IMR-90 (cell line): ENCODE measurements around the gene CEMIP2. TPM values are rescaled to one million over a fixed set of nuclear protein-coding genes. Genes with fewer than 3 reads are reported as not detected.

ENCODE experiments used
- ATAC-seq: fragments of 200-7000 bp; cut with Tn5 transposase; 2 replicates; pipeline ENCODE4 v1.9.1; 2020; ENCODE audit warnings: low read depth, mild to moderate bottlenecking, moderate library complexity
- BruUV-seq: library from RNA; stranded (reverse); fragments of 400-500 nt; replicated peaks from 2 replicates; lab custom pipeline; 2021; lab: Mats Ljungman, UMichigan
- CTCF ChIA-PET: fragments of 300-600 bp; formaldehyde crosslinking; extraction: SDS; loops from one replicate; lab custom pipeline; 2021; ENCODE audit warnings: antibody characterized with exemption; lab: Yijun Ruan, JAX
- POLR2A ChIA-PET: fragments of 300-600 bp; sonication (Branson Sonifier 250); formaldehyde crosslinking; loops from one replicate; lab custom pipeline; 2022; ENCODE audit warnings: antibody characterized with exemption; ENCODE audit not compliant: unreplicated experiment; lab: Charles Lee
- DNase-seq: peaks from one replicate; pipeline ENCODE4 v3.0.0; 2013
- H2AFZ ChIP-seq: replicated peaks from 2 replicates; pipeline ENCODE3; 2013; ENCODE audit warnings: low read length, mild to moderate bottlenecking; ENCODE audit not compliant: poor library complexity
- H2AK5ac ChIP-seq: 2 replicates; pipeline ENCODE4 v1.6.1; 2013; ENCODE audit warnings: low read depth, low read length, inconsistent platforms
- H2AK9ac ChIP-seq: replicated peaks from 2 replicates; pipeline ENCODE3; 2013; ENCODE audit warnings: mild to moderate bottlenecking, low read depth, low read length, moderate library complexity; ENCODE audit not compliant: poor library complexity
- H2BK120ac ChIP-seq: 2 replicates; pipeline ENCODE4 v1.6.1; 2013; ENCODE audit warnings: low read depth, low read length, inconsistent platforms
- H2BK15ac ChIP-seq: 3 replicates; pipeline ENCODE4 v1.6.1; 2013; ENCODE audit warnings: low read depth, low read length, inconsistent platforms
- H2BK20ac ChIP-seq: 2 replicates; pipeline ENCODE4 v1.6.1; 2013; ENCODE audit warnings: low read depth, mild to moderate bottlenecking, inconsistent platforms, low read length, moderate library complexity
- H2BK5ac ChIP-seq: 2 replicates; pipeline ENCODE4 v1.6.1; 2013; ENCODE audit warnings: mild to moderate bottlenecking, low read depth, low read length, inconsistent platforms; ENCODE audit not compliant: poor library complexity, severe bottlenecking
- H3K14ac ChIP-seq: replicated peaks from 2 replicates; pipeline ENCODE4 v1.6.1; 2013; ENCODE audit warnings: low read depth, low read length, inconsistent platforms
- H3K18ac ChIP-seq: 2 replicates; pipeline ENCODE4 v1.6.1; 2013; ENCODE audit warnings: low read depth, low read length, control low read depth
- H3K23ac ChIP-seq: 2 replicates; pipeline ENCODE4 v1.6.1; 2013; ENCODE audit warnings: low read depth, low read length, inconsistent platforms
- H3K27ac ChIP-seq: 2 replicates; pipeline ENCODE4 v1.5.1; 2013; ENCODE audit warnings: mild to moderate bottlenecking, control low read depth, low read length; ENCODE audit not compliant: insufficient read depth
- H3K27me3 ChIP-seq: 2 replicates; pipeline ENCODE4 v1.6.1; 2013; ENCODE audit warnings: low read length; ENCODE audit not compliant: control insufficient read depth, insufficient read depth
- H3K36me3 ChIP-seq: 2 replicates; pipeline ENCODE4 v1.6.1; 2013; ENCODE audit warnings: low read length, mixed read lengths; ENCODE audit not compliant: control insufficient read depth, insufficient read depth
- H3K4ac ChIP-seq: 2 replicates; pipeline ENCODE4 v1.6.1; 2013; ENCODE audit warnings: low read depth, low read length, inconsistent platforms
- H3K4me1 ChIP-seq: 2 replicates; pipeline ENCODE4 v1.6.1; 2013; ENCODE audit warnings: low read length, mixed read lengths; ENCODE audit not compliant: control insufficient read depth, insufficient read depth
- H3K4me2 ChIP-seq: 2 replicates; pipeline ENCODE4 v1.6.1; 2013; ENCODE audit warnings: low read depth, mild to moderate bottlenecking, control low read depth, low read length, moderate library complexity
- H3K4me3 ChIP-seq: 2 replicates; pipeline ENCODE4 v1.5.1; 2013; ENCODE audit warnings: low read depth, mild to moderate bottlenecking, control low read depth, low read length, moderate library complexity; ENCODE audit not compliant: insufficient read depth
- H3K56ac ChIP-seq: 2 replicates; pipeline ENCODE4 v1.6.1; 2013; ENCODE audit warnings: low read length, inconsistent platforms; ENCODE audit not compliant: insufficient read depth; ENCODE audit errors: extremely low read depth
- H3K79me1 ChIP-seq, 2 experiments: 2 replicates each; pipeline ENCODE4 v1.6.1; 2013; ENCODE audit warnings: low read length in 2 of 2, inconsistent platforms in 1 of 2, low read depth in 1 of 2
- H3K9ac ChIP-seq: 2 replicates; pipeline ENCODE4 v1.6.1; 2013; ENCODE audit warnings: low read depth, low read length, control low read depth
- H3K9me1 ChIP-seq: 2 replicates; pipeline ENCODE4 v1.6.1; 2013; ENCODE audit warnings: low read length, inconsistent platforms; ENCODE audit not compliant: insufficient read depth
- H3K9me3 ChIP-seq: 2 replicates; pipeline ENCODE4 v1.6.1; 2013; ENCODE audit warnings: low read length; ENCODE audit not compliant: control insufficient read depth, insufficient read depth
- H4K20me1 ChIP-seq: 2 replicates; pipeline ENCODE4 v1.6.1; 2013; ENCODE audit warnings: low read length, inconsistent platforms; ENCODE audit not compliant: insufficient read depth
- H4K5ac ChIP-seq: 2 replicates; pipeline ENCODE4 v1.6.1; 2013; ENCODE audit warnings: mild to moderate bottlenecking, low read depth, low read length, control low read depth
- H4K8ac ChIP-seq, 2 experiments: 2 replicates each; pipeline ENCODE4 v1.6.1; 2013; ENCODE audit warnings: low read depth in 2 of 2, low read length in 2 of 2, control low read depth in 1 of 2, inconsistent platforms in 1 of 2
- H4K91ac ChIP-seq: 2 replicates; pipeline ENCODE4 v1.6.1; 2013; ENCODE audit warnings: low read depth, low read length, inconsistent platforms; ENCODE audit not compliant: insufficient read depth
- BHLHE40 ChIP-seq: fragments of 150-350 bp; IDR thresholded peaks from 2 replicates; pipeline ENCODE4 v1.6.1; 2016; ENCODE audit warnings: mild to moderate bottlenecking, low read depth, low read length
- CEBPB ChIP-seq: IDR thresholded peaks from 2 replicates; pipeline ENCODE4 v1.6.1; 2012; ENCODE audit warnings: low read depth, low read length, improper control_type of control experiment
- CHD1 ChIP-seq: IDR thresholded peaks from 2 replicates; pipeline ENCODE4 v1.6.1; 2012; ENCODE audit warnings: low read depth, low read length, improper control_type of control experiment
- MAZ ChIP-seq: IDR thresholded peaks from 2 replicates; pipeline ENCODE4 v1.6.1; 2012; ENCODE audit warnings: low read depth, mild to moderate bottlenecking, low read length, improper control_type of control experiment, moderate library complexity, borderline replicate concordance
- MXI1 ChIP-seq: IDR thresholded peaks from 2 replicates; pipeline ENCODE4 v1.6.1; 2012; ENCODE audit warnings: low read depth, mild to moderate bottlenecking, low read length, moderate library complexity, borderline replicate concordance
- NFE2L2 ChIP-seq: fragments of 150-350 bp; IDR thresholded peaks from 2 replicates; pipeline ENCODE4 v1.6.1; 2016; ENCODE audit warnings: low read depth, mild to moderate bottlenecking, low read length
- POLR2A ChIP-seq: IDR thresholded peaks from 2 replicates; pipeline ENCODE4 v1.6.1; 2012; ENCODE audit warnings: mild to moderate bottlenecking, low read depth, low read length
- RAD21 ChIP-seq: IDR thresholded peaks from 2 replicates; pipeline ENCODE4 v1.6.1; 2012; ENCODE audit warnings: low read length, improper control_type of control experiment
- RCOR1 ChIP-seq: IDR thresholded peaks from 2 replicates; pipeline ENCODE4 v1.6.1; 2012; ENCODE audit warnings: mild to moderate bottlenecking, low read length, improper control_type of control experiment; ENCODE audit not compliant: insufficient replicate concordance
- SMC3 ChIP-seq: fragments of 150-350 bp; IDR thresholded peaks from 2 replicates; pipeline ENCODE4 v1.6.1; 2016; ENCODE audit warnings: low read depth, mild to moderate bottlenecking, antibody characterized with exemption, low read length, moderate library complexity
- WGBS, 2 experiments: methylation state at CpG; one replicate each; pipeline versions ENCODE4 v1.1.5 to v1.1.7; 2013; ENCODE audit warnings: missing lambda C conversion rate in 2 of 2; ENCODE audit not compliant: insufficient read length in 1 of 2; ENCODE audit errors: extremely low coverage in 2 of 2; 5-methylcytosine and 5-hydroxymethylcytosine counted together
- dilution Hi-C: fragments of 300-500 bp; cut with HindIII; formaldehyde crosslinking; loops from one replicate; pipeline ENCODE4 v1.14.3; 2018; ENCODE audit warnings: low sequenced_read_pairs; ENCODE audit not compliant: unreplicated experiment
- in situ Hi-C: fragments of 300-500 bp; cut with MboI; formaldehyde crosslinking; loops from 3 replicates; pipeline ENCODE4 v1.14.3; 2019; ENCODE audit warnings: low sequenced_read_pairs, inconsistent platforms, mixed read lengths
- intact Hi-C: fragments of 100-400 bp; cut with micrococcal nuclease; formaldehyde crosslinking; loops from 2 replicates; pipeline ENCODE4 v1.10.0; 2022
- polyA plus RNA-seq, 3 experiments: library from polyadenylated mRNA; depleted of rRNA; stranded (reverse); fragments of >200 nt; gene quantifications; 2 replicates each; pipeline ENCODE4 v1.2.3, GENCODE V29; 2012; ENCODE audit warnings: low replicate concordance in 1 of 3
- total RNA-seq: library from RNA; depleted of rRNA; stranded (reverse); fragments of >200 nt; gene quantifications from 2 replicates; pipeline ENCODE4 v1.2.3, GENCODE V29; 2012
- TF ChIP-seq, protein P1 (sequence below): conservative IDR thresholded peaks from 2 replicates; pipeline ENCODE4 v1.5.1; 2012; ENCODE audit warnings: mild to moderate bottlenecking, low read depth, low read length, improper control_type of control experiment
- TF ChIP-seq, protein P2 (sequence below): fragments of 150-350 bp; IDR thresholded peaks from 2 replicates; pipeline ENCODE4 v1.6.1; 2017; ENCODE audit warnings: mild to moderate bottlenecking, antibody characterized with exemption, low read length, low read depth
- TF ChIP-seq, protein P3 (sequence below): fragments of 150-350 bp; IDR thresholded peaks from 2 replicates; pipeline ENCODE4 v1.6.1; 2016; ENCODE audit warnings: low read depth, mild to moderate bottlenecking, low read length, moderate library complexity, borderline replicate concordance

The CEMIP2 gene
- total and polyA plus RNA-seq, 2 of the 4 experiments (the other 2 are of a cell fraction) = 65.2 to 67.4 TPM

DNA sequence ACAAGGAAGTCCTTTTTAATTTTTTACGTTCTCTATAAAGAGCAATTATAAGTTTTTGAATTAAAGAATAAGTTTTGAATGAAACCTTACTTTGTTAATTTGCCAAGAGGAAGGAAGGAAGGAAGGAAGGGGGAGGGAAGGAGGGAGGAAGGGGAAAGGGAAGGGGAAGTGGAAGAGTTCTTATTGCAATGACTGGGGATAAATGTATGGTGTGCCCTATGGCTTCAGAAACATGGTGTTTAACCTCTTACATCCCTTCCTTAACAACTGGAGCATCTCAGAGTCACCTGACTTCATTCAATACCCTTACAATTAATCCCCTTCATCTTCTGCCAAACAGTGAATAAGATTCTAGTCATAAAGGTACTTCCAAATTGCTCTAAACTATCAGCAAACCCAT lies 16.0 kb downstream of the CEMIP2 start:
- Histone ChIP-seq H3K36me3 (peaks cover under 1% of the 10 kb centered on the region), H2BK20ac (no peak overlapping the region), H2AK5ac (no peak overlapping the region), H3K79me1 (peaks cover 24 to 54% of the 10 kb centered on the region in 2 experiments), H3K9ac (no peak overlapping the region), H2BK15ac (no peak overlapping the region), H4K91ac (no peak overlapping the region), H4K8ac (no peak overlapping the region), H2AK9ac (no peak overlapping the region), H2BK5ac (no peak overlapping the region), H3K4ac (no peak overlapping the region), H3K27me3 (no peaks in the 10 kb centered on the region), H3K4me2 (no peak overlapping the region), H3K23ac (no peak overlapping the region), H3K9me1 (peaks cover 10% of the 10 kb centered on the region; the same call in 1 of the 2 replicates), H2AFZ (no peak overlapping the region), H2BK120ac (no peak overlapping the region), H3K14ac (no peak overlapping the region), H3K56ac (no peak overlapping the region), H3K9me3 (no peaks in the 10 kb centered on the region), H4K5ac (no peak overlapping the region), H3K4me3 (no peak overlapping the region), H3K27ac (no peak overlapping the region), H3K18ac (no peak overlapping the region), H3K4me1 (peaks cover 11% of the 10 kb centered on the region), H4K20me1 (peaks cover 32% of the 10 kb centered on the region)
- POLR2A ChIA-PET = interaction anchor here (0.6 kb wide), 1 partner anchor 20 kb away, joined by 3 read pairs; no protein-coding TSS in a partner anchor
- dilution Hi-C loops (no loop called here), in situ Hi-C loops (no loop called here), intact Hi-C loops (no loop called here)
- BruUV-seq = no TSS peak
- DNase-seq = no peak
- CTCF ChIA-PET = interaction anchor here (1.7 kb wide), 1 partner anchor 10 kb away, joined by 4 read pairs; no protein-coding TSS in a partner anchor
- TF ChIP-seq RCOR1 (no peak), SMC3 (no peak), POLR2A (no peak), MXI1 (no peak), NFE2L2 (no peak), RAD21 (no peak), CEBPB (no peak), MAZ (no peak), BHLHE40 (no peak), CHD1 (no peak)
- TF ChIP-seq, protein P1, sequence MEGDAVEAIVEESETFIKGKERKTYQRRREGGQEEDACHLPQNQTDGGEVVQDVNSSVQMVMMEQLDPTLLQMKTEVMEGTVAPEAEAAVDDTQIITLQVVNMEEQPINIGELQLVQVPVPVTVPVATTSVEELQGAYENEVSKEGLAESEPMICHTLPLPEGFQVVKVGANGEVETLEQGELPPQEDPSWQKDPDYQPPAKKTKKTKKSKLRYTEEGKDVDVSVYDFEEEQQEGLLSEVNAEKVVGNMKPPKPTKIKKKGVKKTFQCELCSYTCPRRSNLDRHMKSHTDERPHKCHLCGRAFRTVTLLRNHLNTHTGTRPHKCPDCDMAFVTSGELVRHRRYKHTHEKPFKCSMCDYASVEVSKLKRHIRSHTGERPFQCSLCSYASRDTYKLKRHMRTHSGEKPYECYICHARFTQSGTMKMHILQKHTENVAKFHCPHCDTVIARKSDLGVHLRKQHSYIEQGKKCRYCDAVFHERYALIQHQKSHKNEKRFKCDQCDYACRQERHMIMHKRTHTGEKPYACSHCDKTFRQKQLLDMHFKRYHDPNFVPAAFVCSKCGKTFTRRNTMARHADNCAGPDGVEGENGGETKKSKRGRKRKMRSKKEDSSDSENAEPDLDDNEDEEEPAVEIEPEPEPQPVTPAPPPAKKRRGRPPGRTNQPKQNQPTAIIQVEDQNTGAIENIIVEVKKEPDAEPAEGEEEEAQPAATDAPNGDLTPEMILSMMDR = no peak
- TF ChIP-seq, protein P2, sequence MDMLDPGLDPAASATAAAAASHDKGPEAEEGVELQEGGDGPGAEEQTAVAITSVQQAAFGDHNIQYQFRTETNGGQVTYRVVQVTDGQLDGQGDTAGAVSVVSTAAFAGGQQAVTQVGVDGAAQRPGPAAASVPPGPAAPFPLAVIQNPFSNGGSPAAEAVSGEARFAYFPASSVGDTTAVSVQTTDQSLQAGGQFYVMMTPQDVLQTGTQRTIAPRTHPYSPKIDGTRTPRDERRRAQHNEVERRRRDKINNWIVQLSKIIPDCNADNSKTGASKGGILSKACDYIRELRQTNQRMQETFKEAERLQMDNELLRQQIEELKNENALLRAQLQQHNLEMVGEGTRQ = no peak
- TF ChIP-seq, protein P3, sequence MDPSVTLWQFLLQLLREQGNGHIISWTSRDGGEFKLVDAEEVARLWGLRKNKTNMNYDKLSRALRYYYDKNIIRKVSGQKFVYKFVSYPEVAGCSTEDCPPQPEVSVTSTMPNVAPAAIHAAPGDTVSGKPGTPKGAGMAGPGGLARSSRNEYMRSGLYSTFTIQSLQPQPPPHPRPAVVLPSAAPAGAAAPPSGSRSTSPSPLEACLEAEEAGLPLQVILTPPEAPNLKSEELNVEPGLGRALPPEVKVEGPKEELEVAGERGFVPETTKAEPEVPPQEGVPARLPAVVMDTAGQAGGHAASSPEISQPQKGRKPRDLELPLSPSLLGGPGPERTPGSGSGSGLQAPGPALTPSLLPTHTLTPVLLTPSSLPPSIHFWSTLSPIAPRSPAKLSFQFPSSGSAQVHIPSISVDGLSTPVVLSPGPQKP = no peak
- no peak for ATAC-seq
- WGBS, 2 experiments = no CpG with 5 or more reads among the region's 1 CpG
